ENCODE data around the gene BPIFB2. TPM values are rescaled to one million over a fixed set of nuclear protein-coding genes. Genes with fewer than 3 reads are reported as not detected.

BPIFB2 gene
- total and polyA plus RNA-seq, 4 donors, result 0.33 to 3.7 (median 1.5) TPM

DNA sequence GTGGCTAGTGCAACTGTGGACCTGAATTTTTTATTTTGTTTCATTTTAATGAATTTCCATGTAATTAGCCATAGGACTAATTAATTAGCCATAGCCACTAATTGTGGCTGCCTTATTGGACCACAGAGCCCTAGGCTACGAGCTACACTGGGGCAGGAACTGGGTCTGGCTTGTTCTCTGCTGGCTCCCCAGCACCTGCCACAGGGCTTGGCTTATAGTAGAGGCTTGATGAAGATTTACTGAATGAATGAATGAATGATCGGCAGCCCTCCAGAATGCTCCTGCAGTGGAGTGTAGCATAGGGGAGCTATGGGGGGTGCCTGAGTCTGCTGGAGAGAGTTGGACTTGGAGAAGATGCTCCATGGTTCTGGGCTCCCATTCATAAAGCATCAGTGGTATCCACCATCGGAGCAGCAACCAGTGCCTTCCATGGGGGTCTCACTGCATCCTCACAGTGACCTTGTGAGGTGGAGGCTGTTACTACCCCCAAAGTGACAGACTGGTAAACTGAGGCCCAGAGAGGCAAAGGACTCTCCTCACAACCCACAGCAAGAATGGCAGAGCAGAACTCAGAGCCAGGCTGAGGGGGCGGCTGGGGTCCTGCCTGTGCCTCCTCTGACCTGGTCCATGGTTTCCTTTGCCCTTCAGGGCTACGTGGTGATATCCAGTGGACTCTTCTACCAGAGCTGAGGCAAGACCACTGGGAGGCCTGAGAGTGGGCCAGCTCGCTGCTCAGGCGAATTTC, 15.4 kb downstream of the BPIFB2 start:
- H3K9me3 ChIP-seq (ENCODE audit: control insufficient read depth in 4 of 4, low read length in 3 of 4), result no peaks in the 10 kb centered on the region
- H3K27ac ChIP-seq (ENCODE audit: low read depth in 1 of 2, low read length in 2 of 2), result no peak overlapping the region
- no peak for DNase-seq (ENCODE audit: low spot score)
- TF ChIP-seq FOXA1 (IDR thresholded peaks at IDR 0.05) (no peak), HNF4A (conservative IDR thresholded peaks at IDR 0.05) (no peak), NR2F2 (IDR thresholded peaks at IDR 0.05) (no peak), YY1 (IDR thresholded peaks at IDR 0.05) (no peak), GABPA (IDR thresholded peaks at IDR 0.05 in 1 of 2, conservative IDR thresholded peaks at IDR 0.05 in 1 of 2) (no peak), FOXA2 (IDR thresholded peaks at IDR 0.05) (no peak)
- TF ChIP-seq, protein P1, sequence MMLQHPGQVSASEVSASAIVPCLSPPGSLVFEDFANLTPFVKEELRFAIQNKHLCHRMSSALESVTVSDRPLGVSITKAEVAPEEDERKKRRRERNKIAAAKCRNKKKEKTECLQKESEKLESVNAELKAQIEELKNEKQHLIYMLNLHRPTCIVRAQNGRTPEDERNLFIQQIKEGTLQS (IDR thresholded peaks at IDR 0.05), result no peak
- TF ChIP-seq, protein P2, sequence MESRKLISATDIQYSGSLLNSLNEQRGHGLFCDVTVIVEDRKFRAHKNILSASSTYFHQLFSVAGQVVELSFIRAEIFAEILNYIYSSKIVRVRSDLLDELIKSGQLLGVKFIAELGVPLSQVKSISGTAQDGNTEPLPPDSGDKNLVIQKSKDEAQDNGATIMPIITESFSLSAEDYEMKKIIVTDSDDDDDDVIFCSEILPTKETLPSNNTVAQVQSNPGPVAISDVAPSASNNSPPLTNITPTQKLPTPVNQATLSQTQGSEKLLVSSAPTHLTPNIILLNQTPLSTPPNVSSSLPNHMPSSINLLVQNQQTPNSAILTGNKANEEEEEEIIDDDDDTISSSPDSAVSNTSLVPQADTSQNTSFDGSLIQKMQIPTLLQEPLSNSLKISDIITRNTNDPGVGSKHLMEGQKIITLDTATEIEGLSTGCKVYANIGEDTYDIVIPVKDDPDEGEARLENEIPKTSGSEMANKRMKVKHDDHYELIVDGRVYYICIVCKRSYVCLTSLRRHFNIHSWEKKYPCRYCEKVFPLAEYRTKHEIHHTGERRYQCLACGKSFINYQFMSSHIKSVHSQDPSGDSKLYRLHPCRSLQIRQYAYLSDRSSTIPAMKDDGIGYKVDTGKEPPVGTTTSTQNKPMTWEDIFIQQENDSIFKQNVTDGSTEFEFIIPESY (IDR thresholded peaks at IDR 0.05), result no peak
- TF ChIP-seq, protein P3, sequence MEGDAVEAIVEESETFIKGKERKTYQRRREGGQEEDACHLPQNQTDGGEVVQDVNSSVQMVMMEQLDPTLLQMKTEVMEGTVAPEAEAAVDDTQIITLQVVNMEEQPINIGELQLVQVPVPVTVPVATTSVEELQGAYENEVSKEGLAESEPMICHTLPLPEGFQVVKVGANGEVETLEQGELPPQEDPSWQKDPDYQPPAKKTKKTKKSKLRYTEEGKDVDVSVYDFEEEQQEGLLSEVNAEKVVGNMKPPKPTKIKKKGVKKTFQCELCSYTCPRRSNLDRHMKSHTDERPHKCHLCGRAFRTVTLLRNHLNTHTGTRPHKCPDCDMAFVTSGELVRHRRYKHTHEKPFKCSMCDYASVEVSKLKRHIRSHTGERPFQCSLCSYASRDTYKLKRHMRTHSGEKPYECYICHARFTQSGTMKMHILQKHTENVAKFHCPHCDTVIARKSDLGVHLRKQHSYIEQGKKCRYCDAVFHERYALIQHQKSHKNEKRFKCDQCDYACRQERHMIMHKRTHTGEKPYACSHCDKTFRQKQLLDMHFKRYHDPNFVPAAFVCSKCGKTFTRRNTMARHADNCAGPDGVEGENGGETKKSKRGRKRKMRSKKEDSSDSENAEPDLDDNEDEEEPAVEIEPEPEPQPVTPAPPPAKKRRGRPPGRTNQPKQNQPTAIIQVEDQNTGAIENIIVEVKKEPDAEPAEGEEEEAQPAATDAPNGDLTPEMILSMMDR (IDR thresholded peaks at IDR 0.05; ENCODE audit: low read depth, low read length, missing input control), result no peak
- H3K36me3 ChIP-seq (ENCODE audit: control insufficient read depth in 4 of 4, insufficient read depth in 3 of 4, low read depth in 1 of 4, low read length in 3 of 4), result no peaks in the 10 kb centered on the region
- H3K4me1 ChIP-seq (ENCODE audit: control insufficient read depth in 4 of 4, insufficient read depth in 4 of 4, low read length in 3 of 4), result no peaks in the 10 kb centered on the region
- no peak overlapping the region for H3K4me3 ChIP-seq (ENCODE audit: low read depth in 1 of 3, low read length in 3 of 3)
- H3K27me3 ChIP-seq (ENCODE audit: control insufficient read depth in 4 of 4, insufficient read depth in 4 of 4, low read length in 3 of 4), result peaks cover 0 to 2% (median 0%) of the 10 kb centered on the region in 4 donors
- H3K9ac ChIP-seq (ENCODE audit: low read depth in 1 of 2, low read length in 2 of 2), result no peak overlapping the region
- 82% methylated on average over 7 of the region's 7 CpGs for WGBS

DNA sequence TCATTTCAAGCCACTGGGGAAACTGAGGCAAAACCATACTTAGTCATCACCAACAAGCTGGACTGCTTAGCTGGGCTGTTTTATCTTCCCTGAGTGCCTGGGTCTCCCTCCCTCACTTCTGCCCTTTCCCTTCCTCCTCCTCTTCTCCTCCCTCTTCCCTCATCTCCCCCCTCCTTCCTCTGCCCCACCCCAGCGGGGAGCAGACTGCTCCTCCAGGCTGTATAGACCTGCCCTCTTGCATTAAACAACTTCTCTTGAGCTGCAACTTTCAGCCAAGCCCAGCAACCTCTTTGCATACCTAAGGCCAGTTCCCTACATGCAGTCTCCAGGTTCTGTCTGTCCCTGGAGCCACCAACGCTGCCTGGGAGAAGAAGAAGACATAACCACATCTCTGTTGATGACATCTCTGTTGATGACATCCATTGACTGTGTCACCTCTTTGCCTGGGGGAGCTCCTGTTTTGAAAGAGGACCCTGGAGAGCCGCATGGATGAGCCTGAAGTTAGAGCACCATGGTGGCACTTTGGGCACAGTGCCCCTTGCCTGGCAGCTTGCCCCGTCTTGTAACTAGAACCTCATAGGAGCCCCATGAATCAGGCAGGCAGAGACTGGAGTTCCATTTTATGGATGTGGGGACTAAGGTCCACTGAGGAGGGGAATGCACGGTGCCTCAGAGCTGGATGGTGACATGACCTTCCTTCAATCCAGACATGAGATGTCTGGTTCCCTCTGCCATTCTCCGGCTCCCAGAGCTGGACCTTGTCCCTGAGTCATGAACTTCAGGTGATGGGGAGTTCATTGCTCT, 16.1 kb downstream of the BPIFB2 start:
- Histone ChIP-seq H3K4me3 (ENCODE audit: low read depth in 1 of 3, low read length in 3 of 3) (no peak overlapping the region), H3K27ac (ENCODE audit: low read depth in 1 of 2, low read length in 2 of 2) (no peak overlapping the region), H3K9ac (ENCODE audit: low read depth in 1 of 2, low read length in 2 of 2) (no peak overlapping the region), H3K36me3 (ENCODE audit: control insufficient read depth in 4 of 4, insufficient read depth in 3 of 4, low read depth in 1 of 4, low read length in 3 of 4) (no peaks in the 10 kb centered on the region), H3K4me1 (ENCODE audit: control insufficient read depth in 4 of 4, insufficient read depth in 4 of 4, low read length in 3 of 4) (no peaks in the 10 kb centered on the region), H3K9me3 (ENCODE audit: control insufficient read depth in 4 of 4, low read length in 3 of 4) (no peaks in the 10 kb centered on the region), H3K27me3 (ENCODE audit: control insufficient read depth in 4 of 4, insufficient read depth in 4 of 4, low read length in 3 of 4) (peaks cover 0 to 2% (median 0%) of the 10 kb centered on the region in 4 donors)
- TF ChIP-seq, protein P4, sequence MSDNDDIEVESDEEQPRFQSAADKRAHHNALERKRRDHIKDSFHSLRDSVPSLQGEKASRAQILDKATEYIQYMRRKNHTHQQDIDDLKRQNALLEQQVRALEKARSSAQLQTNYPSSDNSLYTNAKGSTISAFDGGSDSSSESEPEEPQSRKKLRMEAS (IDR thresholded peaks at IDR 0.05), result no peak
- TF ChIP-seq RXRA (IDR thresholded peaks at IDR 0.05), result no peak
- 72% methylated on average over 6 of the region's 6 CpGs for WGBS
- no peak for DNase-seq (ENCODE audit: low spot score)

DNA sequence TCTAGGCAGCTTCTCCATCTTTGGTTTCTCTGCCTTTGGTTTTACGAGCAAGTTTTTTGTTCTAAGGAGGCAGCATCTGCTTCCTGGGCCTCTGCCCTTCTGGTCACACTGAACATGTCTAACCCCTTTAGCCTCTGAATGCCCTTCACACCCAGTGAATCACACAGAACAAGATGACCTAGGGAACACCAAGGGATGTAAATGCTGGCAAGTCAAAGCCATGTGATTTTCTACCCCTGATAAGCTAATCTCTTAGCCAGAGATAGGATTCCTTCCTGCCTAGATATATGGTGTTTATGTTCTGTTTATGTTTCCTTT, 16.7 kb downstream of the BPIFB2 start:
- Histone ChIP-seq H3K4me1 (ENCODE audit: control insufficient read depth in 4 of 4, insufficient read depth in 4 of 4, low read length in 3 of 4) (no peaks in the 10 kb centered on the region), H3K36me3 (ENCODE audit: control insufficient read depth in 4 of 4, insufficient read depth in 3 of 4, low read depth in 1 of 4, low read length in 3 of 4) (no peaks in the 10 kb centered on the region), H3K9me3 (ENCODE audit: control insufficient read depth in 4 of 4, low read length in 3 of 4) (no peaks in the 10 kb centered on the region), H3K9ac (ENCODE audit: low read depth in 1 of 2, low read length in 2 of 2) (no peak overlapping the region), H3K27me3 (ENCODE audit: control insufficient read depth in 4 of 4, insufficient read depth in 4 of 4, low read length in 3 of 4) (peaks cover 0 to 2% (median 0%) of the 10 kb centered on the region in 4 donors), H3K27ac (ENCODE audit: low read depth in 1 of 2, low read length in 2 of 2) (no peak overlapping the region), H3K4me3 (ENCODE audit: low read depth in 1 of 3, low read length in 3 of 3) (no peak overlapping the region)
- no peak for DNase-seq (ENCODE audit: low spot score)
- TF ChIP-seq YY1 (IDR thresholded peaks at IDR 0.05), result no peak
- TF ChIP-seq, protein P2 (IDR thresholded peaks at IDR 0.05), result no peak
- no peak for TF ChIP-seq TAF1 (conservative IDR thresholded peaks at IDR 0.05)
- TF ChIP-seq, protein P1 (IDR thresholded peaks at IDR 0.05), result no peak
- TF ChIP-seq GABPA (IDR thresholded peaks at IDR 0.05 in 1 of 2, conservative IDR thresholded peaks at IDR 0.05 in 1 of 2), result no peak
- no peak for TF ChIP-seq NR2F2 (IDR thresholded peaks at IDR 0.05)
- TF ChIP-seq EGR1 (IDR thresholded peaks at IDR 0.05; ENCODE audit: low read depth in 2 of 2), result no peak
- TF ChIP-seq, protein P3 (IDR thresholded peaks at IDR 0.05; ENCODE audit: low read depth, low read length, missing input control), result no peak
- TF ChIP-seq, protein P4 (IDR thresholded peaks at IDR 0.05), result no peak
- TF ChIP-seq RAD21 (IDR thresholded peaks at IDR 0.05), result no peak
- no peak for TF ChIP-seq SP1 (IDR thresholded peaks at IDR 0.05)
- no peak for TF ChIP-seq RXRA (IDR thresholded peaks at IDR 0.05)
- 65% methylated on average over 1 of the region's 1 CpG for WGBS

All from liver (tissue), 9 donors.